Neural progenitor cell (in vitro differentiated cells): Measurements from ENCODE around the gene CAPZA1.

Experiments
- EZH2 ChIP-seq: fragments of 200-600 bp; sonication (generic); IDR thresholded peaks from 2 replicates; pipeline ENCODE4 v1.6.1; 2017; ENCODE audit warnings: antibody characterized with exemption, mild to moderate bottlenecking, moderate library complexity
- EZH2phosphoT487 ChIP-seq: fragments of 200-600 bp; sonication (generic); IDR thresholded peaks from 2 replicates; pipeline ENCODE4 v1.6.1; 2017; ENCODE audit warnings: antibody characterized with exemption
- TF ChIP-seq, protein P1 (sequence below): fragments of 200-600 bp; sonication (generic); IDR thresholded peaks from 2 replicates; pipeline ENCODE4 v1.5.1; 2017; ENCODE audit warnings: antibody characterized with exemption, mild to moderate bottlenecking

GRCh38 chr1:112628516-112628915, 8.9 kb downstream of the CAPZA1 start:
- TF ChIP-seq EZH2 (no peak), EZH2phosphoT487 (no peak)
- TF ChIP-seq, protein P1, sequence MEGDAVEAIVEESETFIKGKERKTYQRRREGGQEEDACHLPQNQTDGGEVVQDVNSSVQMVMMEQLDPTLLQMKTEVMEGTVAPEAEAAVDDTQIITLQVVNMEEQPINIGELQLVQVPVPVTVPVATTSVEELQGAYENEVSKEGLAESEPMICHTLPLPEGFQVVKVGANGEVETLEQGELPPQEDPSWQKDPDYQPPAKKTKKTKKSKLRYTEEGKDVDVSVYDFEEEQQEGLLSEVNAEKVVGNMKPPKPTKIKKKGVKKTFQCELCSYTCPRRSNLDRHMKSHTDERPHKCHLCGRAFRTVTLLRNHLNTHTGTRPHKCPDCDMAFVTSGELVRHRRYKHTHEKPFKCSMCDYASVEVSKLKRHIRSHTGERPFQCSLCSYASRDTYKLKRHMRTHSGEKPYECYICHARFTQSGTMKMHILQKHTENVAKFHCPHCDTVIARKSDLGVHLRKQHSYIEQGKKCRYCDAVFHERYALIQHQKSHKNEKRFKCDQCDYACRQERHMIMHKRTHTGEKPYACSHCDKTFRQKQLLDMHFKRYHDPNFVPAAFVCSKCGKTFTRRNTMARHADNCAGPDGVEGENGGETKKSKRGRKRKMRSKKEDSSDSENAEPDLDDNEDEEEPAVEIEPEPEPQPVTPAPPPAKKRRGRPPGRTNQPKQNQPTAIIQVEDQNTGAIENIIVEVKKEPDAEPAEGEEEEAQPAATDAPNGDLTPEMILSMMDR = no peak
